ENCODE measurements around the gene CFAP221.
A peak's percentile ranks its signal among the peaks of the same experiment; 100 is the strongest.

Gene CFAP221

DNA sequence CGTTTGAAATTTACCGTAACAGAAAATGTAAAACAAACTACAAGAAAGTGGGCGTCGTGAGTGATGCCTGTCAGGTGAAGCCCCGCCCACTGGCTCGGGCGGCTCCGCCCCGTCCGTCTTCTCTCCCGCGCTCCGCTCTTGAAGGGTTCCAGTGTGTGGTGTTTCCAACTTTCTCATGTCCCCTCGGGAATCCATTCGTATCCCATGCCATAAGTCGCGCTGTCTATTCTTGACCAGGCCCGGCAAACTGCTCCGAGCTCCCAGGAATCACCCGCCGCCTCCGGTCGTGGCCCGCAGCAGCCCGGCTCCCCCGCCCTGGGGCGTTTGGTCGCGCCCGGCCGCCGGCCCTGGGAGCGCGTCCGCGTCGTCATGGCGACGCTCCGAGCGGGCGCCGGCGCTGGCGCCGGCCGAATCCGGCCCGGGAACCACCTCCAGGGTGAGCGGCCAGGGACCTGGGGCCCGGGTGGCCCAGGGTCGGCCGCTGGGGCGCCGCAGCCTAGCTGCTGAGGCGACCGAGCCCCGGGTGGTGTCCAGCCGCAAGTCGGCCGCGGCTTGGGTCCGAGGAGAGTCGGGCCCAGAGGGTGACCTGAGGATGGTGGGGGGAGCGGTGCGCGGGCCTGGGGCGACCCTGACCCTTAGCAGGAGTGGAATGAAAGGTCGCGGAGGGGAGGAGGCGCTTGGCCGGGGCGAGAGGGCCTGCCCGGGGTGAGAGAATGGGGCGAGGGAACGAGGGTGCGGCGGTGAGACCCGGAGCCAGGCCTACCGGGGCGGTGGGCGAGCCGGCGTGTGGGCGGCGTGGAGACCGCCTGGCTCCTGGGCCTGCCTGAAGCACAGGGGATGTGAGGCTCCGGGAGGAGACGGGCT, at the start of gene CFAP221:
CFAP221 (plus strand) TSS at position 375 of the 864 bp plus-strand sequence. CDS start 1,683 bp downstream, outside the sequence.
- peak; percentile 45 to 60 for DNase-seq (ENCODE audit: low read depth in 2 of 2)

- no peak for DNase-seq (ENCODE audit: low read depth in 2 of 2)
These were observed 48.3 kb upstream of the CFAP221 start for GRCh38 chr2:119495948-119496347.

- DNase-seq (ENCODE audit: low read depth in 2 of 2) = no peak
These were observed 47.6 kb upstream of the CFAP221 start for GRCh38 chr2:119496682-119497081.

DNA sequence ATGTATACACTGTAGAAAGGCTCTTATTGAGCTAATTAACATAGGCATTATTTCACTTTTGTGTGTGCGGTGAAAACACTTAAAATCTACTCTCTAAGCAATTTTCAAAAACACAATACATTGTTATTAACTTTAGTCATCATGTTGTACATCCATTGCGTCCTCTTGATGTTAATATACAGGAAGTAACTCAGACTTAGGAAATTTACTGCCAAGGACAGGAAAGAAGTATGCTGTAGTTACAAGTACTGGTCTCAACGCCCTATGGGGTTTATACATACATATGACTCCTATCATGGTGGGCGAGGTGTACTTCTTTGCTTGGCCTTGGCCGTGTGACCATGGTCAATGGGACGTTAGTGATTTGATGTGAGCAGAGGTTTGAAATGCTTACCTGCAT, 35.5 kb upstream of the CFAP221 start:
- DNase-seq (ENCODE audit: low read depth in 2 of 2) = no peak

GRCh38 chr2:119511989-119512388, 32.3 kb upstream of the CFAP221 start:
- DNase-seq (ENCODE audit: low read depth in 2 of 2) = no peak

- DNase-seq (ENCODE audit: low read depth in 2 of 2) = no peak
These were observed 31.3 kb upstream of the CFAP221 start for GRCh38 chr2:119512946-119513345.

DNA sequence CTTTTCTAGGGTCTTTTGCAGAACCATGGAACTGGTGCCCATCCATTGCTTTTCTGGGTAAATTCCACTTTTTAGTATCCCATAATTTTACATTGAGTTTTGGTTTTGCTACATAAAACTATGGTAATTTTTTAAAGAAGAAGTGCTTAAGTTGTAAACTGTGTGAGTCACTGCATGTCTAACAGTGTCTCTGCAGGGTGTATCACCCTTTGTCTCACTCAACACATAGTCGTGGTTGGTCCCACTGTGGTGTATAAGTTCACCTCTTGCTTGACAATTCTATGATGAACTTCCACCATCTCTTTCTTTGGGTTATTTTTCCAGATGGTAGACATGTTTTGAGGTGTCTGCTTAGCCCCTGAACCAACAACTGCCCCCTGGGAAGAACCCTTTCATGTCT, 30.4 kb upstream of the CFAP221 start:
- no peak for DNase-seq (ENCODE audit: low read depth in 2 of 2)

DNA sequence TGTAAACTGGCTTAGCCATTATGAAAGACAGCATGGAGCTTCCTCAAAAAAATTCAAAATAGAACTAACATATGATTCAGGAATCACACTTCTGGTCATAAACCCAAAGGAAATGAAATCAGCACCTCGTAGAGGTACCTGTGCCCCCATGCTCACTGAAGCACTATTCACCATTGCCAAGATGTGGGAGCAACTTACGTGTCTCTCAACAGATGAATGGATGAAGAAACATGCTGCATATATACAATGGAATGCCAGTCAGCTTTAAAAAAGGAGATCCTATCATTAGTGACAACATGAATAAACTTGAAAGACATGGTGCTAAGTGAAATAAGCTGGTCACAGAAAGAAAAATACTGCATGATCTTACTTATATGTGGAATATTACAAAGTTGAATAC, 28.1 kb upstream of the CFAP221 start:
- no peak for DNase-seq (ENCODE audit: low read depth in 2 of 2)

DNA sequence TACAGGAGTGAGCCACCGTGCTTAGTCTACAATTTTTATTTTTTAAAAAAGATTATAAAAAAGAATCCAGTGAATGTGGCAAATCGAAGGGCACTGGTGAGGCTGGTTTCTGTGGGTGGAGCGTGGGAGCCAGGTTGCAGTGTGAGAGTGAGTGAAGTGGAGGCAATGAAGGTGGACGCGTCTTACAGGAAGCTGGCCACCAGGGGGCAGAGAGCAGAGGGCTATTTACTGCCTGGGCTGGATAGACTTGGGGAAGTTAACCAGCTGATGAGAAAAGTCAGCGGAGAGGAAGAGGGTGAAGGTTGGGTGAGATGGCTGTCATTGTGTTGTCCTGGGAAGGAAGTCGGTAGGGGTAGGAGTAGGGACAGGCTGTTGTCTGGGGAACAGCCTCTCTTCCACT, 26.8 kb upstream of the CFAP221 start:
- DNase-seq (ENCODE audit: low read depth in 2 of 2) = peak in 1 of 2 donors; percentile 11

DNA sequence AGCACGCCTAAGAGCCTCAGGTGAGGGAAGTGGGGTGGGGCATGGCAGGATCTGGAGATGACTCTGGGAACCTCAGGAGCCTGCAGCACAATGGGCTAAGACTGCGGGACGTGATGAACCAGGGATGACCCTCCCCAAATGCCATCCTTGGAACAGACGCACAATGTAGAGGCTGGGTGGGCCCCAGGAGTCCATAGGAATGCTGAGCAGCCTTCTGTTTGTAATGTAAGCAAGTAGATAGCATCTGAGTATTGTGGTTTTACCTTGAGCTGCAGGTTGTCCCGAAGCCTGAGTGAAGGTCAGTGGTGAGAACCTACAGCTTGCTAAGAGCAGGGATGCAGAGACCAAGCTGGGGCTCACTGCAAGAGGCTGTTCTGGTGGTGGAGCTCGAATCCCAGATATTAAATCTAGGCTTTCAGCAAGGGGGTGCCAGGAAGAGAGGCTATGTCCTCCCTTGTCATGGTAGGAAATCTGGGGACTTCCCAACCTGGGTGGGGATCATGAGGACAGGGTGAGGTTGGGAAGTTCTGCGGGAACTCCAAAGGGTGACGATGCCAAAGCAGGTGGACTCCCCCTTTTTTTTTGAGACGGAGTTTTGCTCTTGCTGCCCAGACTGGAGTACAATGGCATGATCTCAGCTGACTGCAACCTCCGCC, 25.7 kb upstream of the CFAP221 start:
- DNase-seq (ENCODE audit: low read depth in 2 of 2) = no peak

GRCh38 chr2:119519057-119519408, 25.2 kb upstream of the CFAP221 start:
- DNase-seq (ENCODE audit: low read depth in 2 of 2) = no peak

DNA sequence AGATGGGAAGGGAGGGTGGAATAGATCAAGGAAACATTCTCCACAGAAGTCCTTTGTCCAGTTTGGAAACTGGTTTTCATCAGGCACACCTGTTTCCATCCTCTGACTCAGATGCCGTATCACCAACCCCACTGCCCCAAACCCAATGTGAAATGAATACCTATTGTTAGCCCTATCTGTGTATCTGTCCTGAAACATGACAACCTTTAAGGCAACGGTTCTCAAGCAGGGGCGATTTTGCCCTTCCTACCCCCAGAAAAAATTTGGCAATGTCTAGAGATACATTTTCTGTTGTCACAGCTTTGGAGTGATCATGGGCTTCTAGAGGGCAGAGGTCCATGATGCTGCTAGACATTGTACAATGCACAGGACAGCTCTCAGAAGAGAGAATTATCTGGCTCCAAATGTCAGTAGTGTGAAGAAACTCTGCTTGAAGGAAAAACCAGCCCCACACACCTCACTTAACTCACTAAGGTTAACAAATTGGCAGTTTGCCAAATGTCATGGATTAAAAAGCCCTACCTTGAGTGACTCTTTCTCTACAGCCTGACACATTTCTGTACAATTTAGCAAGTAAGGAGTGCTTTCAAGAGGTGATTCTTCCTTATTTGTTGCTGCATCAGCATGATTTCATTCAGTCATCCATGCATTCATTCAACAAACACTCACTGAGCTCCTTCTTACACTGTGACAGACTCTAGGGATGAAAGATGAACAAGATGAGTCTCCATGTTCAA, 23.4 kb upstream of the CFAP221 start:
- DNase-seq (ENCODE audit: low read depth in 2 of 2) = no peak

DNA sequence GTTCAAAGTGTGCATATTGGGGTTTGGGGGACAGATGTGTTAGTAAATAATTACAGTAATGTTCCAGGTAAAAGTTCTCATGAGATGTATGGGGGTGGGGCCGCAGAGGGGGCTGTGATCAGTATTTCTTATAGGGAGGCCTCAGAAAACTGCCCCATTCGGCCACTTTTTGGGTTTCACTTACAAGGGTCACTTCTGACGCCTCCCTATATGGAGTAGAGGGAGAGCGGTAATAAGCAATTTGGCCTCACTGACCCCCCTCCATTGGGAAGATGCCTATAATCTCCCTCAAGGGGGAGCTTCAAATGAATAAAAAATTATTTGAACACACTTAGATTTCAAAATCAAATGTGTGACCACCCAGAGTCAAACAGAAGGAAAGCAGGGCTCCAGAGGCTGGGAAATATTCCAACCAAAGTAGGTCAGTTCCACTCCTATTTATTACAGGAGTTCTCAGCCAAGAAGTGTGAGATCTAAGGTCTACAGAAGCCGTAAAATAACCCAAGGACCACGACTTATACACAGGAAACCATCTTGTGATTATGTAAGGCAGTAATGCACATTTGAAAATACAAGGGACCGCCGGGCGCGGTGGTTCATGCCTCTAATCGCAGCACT, 22.7 kb upstream of the CFAP221 start:
- no peak for DNase-seq (ENCODE audit: low read depth in 2 of 2)

DNA sequence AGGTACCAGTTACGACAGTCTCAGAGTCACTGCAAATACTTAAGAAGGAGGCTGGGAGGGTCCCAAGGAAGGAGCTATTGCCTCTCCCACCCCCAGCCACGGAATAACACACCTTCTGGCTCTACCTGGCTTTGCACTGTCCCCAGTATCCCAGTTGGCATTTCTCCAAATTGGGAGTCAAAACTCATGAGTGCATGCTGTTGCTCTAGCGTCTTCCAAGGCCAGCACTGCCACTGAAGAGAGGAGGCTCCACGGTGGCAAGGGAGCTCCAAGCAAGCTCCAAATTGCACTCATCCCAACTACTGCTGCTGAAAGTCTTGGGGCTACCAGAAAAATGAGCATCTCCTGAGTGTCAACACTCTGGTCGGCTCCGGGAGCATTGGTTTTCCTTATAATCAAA, 21.6 kb upstream of the CFAP221 start:
- DNase-seq (ENCODE audit: low read depth in 2 of 2) = no peak

- no peak for DNase-seq (ENCODE audit: low read depth in 2 of 2)
These were observed 20.8 kb upstream of the CFAP221 start for GRCh38 chr2:119523383-119523951.

- no peak for DNase-seq (ENCODE audit: low read depth in 2 of 2)
These were observed 20.1 kb upstream of the CFAP221 start, which contains the start of gene SCTR for GRCh38 chr2:119523952-119524694. Gene SCTR, minus strand, starts transcription at chr2:119524483. Its CDS starts 257 bp downstream, at chr2:119524226.

GRCh38 chr2:119525614-119526013, 18.6 kb upstream of the CFAP221 start:
- DNase-seq (ENCODE audit: low read depth in 2 of 2) = no peak

DNA sequence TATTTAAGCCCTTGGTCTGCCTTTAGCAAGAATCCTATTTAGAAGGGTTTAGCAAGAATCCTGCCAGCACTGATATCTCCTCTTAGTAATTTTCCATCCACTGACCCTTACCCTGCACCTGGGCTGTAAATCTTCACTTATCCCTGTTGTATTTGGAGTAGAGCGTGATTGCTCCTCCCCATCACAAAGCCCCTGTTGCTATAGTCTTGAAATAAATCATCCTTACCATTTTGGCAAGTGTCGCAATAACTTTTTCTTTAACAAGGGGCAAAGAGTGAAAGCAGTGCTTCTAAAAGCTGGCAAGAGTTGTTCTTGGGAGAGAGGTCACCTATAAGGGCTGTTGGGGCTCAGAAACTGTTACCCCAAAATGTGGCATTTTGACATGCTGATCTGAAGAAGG, 16.2 kb upstream of the CFAP221 start:
- no peak for DNase-seq (ENCODE audit: low read depth in 2 of 2)

DNA sequence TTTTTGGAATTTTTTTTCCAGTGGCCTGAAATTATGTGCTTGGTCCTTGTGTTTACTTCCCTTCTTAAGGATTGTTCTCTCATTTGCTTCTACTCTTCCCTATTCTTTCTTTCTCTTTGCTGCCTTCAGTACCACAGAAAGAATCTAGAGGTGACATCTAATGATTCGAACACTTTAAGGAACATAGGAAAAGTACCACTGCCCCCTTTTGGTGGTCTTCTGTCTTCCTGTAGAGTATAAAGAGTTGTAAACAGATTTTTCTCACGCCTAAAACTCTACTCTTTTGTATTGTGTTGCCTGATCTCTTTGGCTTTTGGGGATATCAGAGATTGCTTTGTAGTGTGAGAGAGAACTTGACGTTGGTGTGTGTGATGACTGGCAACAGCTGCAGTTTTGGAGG, 13.0 kb upstream of the CFAP221 start:
- DNase-seq (ENCODE audit: low read depth in 2 of 2) = no peak

DNA sequence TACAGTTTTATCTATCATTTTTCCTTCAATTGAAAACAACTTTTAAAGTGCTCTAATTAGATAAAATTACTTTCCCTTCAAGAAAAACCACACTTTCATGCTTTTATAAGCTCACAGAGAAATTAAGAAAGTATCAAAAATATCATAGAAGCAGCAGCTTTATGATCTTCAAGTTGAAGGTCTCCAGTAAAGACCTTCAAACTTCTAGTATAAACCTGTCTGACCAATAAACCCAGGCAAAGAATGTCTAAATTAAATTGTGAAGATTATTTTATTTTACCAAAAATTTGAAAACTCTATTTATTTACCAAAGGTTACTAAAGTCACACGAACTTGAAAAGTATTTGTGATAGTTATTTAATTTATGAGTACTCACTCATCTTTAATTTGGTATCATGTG, 10.7 kb upstream of the CFAP221 start:
- no peak for DNase-seq (ENCODE audit: low read depth in 2 of 2)

- DNase-seq (ENCODE audit: low read depth in 2 of 2) = no peak
These were observed 8.0 kb upstream of the CFAP221 start for GRCh38 chr2:119536211-119536610.

All from stimulated activated CD8-positive, alpha-beta memory T cell treated with anti-CD3 and anti-CD28 coated beads, Interleukin-15, amount 100 ng/mL, for 48 hours (primary cell).